Measurements from ENCODE around the gene SMARCD3. TPM values are rescaled to one million over a fixed set of nuclear protein-coding genes. Genes with fewer than 3 reads are reported as not detected.

SMARCD3 gene
- total RNA-seq, 1 donor from 2014 or later, result 96.9 TPM

- TF ChIP-seq, protein P1, sequence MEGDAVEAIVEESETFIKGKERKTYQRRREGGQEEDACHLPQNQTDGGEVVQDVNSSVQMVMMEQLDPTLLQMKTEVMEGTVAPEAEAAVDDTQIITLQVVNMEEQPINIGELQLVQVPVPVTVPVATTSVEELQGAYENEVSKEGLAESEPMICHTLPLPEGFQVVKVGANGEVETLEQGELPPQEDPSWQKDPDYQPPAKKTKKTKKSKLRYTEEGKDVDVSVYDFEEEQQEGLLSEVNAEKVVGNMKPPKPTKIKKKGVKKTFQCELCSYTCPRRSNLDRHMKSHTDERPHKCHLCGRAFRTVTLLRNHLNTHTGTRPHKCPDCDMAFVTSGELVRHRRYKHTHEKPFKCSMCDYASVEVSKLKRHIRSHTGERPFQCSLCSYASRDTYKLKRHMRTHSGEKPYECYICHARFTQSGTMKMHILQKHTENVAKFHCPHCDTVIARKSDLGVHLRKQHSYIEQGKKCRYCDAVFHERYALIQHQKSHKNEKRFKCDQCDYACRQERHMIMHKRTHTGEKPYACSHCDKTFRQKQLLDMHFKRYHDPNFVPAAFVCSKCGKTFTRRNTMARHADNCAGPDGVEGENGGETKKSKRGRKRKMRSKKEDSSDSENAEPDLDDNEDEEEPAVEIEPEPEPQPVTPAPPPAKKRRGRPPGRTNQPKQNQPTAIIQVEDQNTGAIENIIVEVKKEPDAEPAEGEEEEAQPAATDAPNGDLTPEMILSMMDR (IDR thresholded peaks at IDR 0.05), result no peak
- Mint-ChIP-seq H3K4me3 (ENCODE audit: unreplicated experiment) (no peak overlapping the region), H3K27me3 (ENCODE audit: unreplicated experiment) (no peaks in the 10 kb centered on the region), H3K36me3 (ENCODE audit: unreplicated experiment) (peaks cover 23% of the 10 kb centered on the region), H3K9me3 (ENCODE audit: unreplicated experiment) (no peaks in the 10 kb centered on the region), H3K27ac (ENCODE audit: unreplicated experiment) (no peak overlapping the region), H3K4me1 (ENCODE audit: unreplicated experiment) (peaks cover 30% of the 10 kb centered on the region)
- DNase-seq (ENCODE audit: extremely low spot score, unreplicated experiment), result no peak
Observed at GRCh38 chr7:151242159-151243044, 6.1 kb downstream of the SMARCD3 start.

- H3K27ac Mint-ChIP-seq (ENCODE audit: unreplicated experiment), result no peak overlapping the region
- DNase-seq (ENCODE audit: extremely low spot score, unreplicated experiment), result no peak
Observed at GRCh38 chr7:151241755-151242096, 6.8 kb downstream of the SMARCD3 start.

GRCh38 chr7:151240942-151241754 is 7.3 kb downstream of the SMARCD3 start:
- no peaks in the 10 kb centered on the region for H3K9me3 Mint-ChIP-seq (ENCODE audit: unreplicated experiment)
- no peak for DNase-seq (ENCODE audit: extremely low spot score, unreplicated experiment)
- H3K27me3 Mint-ChIP-seq (ENCODE audit: unreplicated experiment), result no peaks in the 10 kb centered on the region
- no peak overlapping the region for H3K4me3 Mint-ChIP-seq (ENCODE audit: unreplicated experiment)
- H3K36me3 Mint-ChIP-seq (ENCODE audit: unreplicated experiment), result peaks cover 29% of the 10 kb centered on the region
- H3K27ac Mint-ChIP-seq (ENCODE audit: unreplicated experiment), result peak overlapping the region; percentile 18
- TF ChIP-seq, protein P1 (IDR thresholded peaks at IDR 0.05), result no peak
- H3K4me1 Mint-ChIP-seq (ENCODE audit: unreplicated experiment), result peaks cover 18% of the 10 kb centered on the region

More at GRCh38 chr7:151241755-151242096, 6.8 kb downstream of the SMARCD3 start:
- TF ChIP-seq, protein P1 (IDR thresholded peaks at IDR 0.05), result no peak
- Mint-ChIP-seq H3K27me3 (ENCODE audit: unreplicated experiment) (no peaks in the 10 kb centered on the region), H3K4me3 (ENCODE audit: unreplicated experiment) (no peak overlapping the region), H3K4me1 (ENCODE audit: unreplicated experiment) (peaks cover 23% of the 10 kb centered on the region), H3K36me3 (ENCODE audit: unreplicated experiment) (peaks cover 29% of the 10 kb centered on the region), H3K9me3 (ENCODE audit: unreplicated experiment) (no peaks in the 10 kb centered on the region)

- Mint-ChIP-seq H3K27me3 (ENCODE audit: unreplicated experiment) (no peaks in the 10 kb centered on the region), H3K9me3 (ENCODE audit: unreplicated experiment) (no peaks in the 10 kb centered on the region), H3K27ac (ENCODE audit: unreplicated experiment) (no peak overlapping the region), H3K36me3 (ENCODE audit: unreplicated experiment) (peaks cover 29% of the 10 kb centered on the region), H3K4me1 (ENCODE audit: unreplicated experiment) (peaks cover 12% of the 10 kb centered on the region), H3K4me3 (ENCODE audit: unreplicated experiment) (no peak overlapping the region)
- DNase-seq (ENCODE audit: extremely low spot score, unreplicated experiment), result no peak
- TF ChIP-seq, protein P1 (IDR thresholded peaks at IDR 0.05), result no peak
Observed at GRCh38 chr7:151240536-151240935, 8.0 kb downstream of the SMARCD3 start.
